HG03066 (cell line): ENCODE data around the gene RXYLT1.
"Not testable (repeated sequence)": the region's sequence is repeated elsewhere in the genome, so short reads cannot be mapped to it uniquely, and the experiment has no call there.

Experiments used
- ATAC-seq: cut with Tn5 transposase; IDR thresholded peaks from one replicate; pipeline ENCODE4 v1.9.1; 2021; ENCODE audit warnings: low read depth; ENCODE audit not compliant: unreplicated experiment

Gene RXYLT1, protein sequence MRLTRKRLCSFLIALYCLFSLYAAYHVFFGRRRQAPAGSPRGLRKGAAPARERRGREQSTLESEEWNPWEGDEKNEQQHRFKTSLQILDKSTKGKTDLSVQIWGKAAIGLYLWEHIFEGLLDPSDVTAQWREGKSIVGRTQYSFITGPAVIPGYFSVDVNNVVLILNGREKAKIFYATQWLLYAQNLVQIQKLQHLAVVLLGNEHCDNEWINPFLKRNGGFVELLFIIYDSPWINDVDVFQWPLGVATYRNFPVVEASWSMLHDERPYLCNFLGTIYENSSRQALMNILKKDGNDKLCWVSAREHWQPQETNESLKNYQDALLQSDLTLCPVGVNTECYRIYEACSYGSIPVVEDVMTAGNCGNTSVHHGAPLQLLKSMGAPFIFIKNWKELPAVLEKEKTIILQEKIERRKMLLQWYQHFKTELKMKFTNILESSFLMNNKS

DNA sequence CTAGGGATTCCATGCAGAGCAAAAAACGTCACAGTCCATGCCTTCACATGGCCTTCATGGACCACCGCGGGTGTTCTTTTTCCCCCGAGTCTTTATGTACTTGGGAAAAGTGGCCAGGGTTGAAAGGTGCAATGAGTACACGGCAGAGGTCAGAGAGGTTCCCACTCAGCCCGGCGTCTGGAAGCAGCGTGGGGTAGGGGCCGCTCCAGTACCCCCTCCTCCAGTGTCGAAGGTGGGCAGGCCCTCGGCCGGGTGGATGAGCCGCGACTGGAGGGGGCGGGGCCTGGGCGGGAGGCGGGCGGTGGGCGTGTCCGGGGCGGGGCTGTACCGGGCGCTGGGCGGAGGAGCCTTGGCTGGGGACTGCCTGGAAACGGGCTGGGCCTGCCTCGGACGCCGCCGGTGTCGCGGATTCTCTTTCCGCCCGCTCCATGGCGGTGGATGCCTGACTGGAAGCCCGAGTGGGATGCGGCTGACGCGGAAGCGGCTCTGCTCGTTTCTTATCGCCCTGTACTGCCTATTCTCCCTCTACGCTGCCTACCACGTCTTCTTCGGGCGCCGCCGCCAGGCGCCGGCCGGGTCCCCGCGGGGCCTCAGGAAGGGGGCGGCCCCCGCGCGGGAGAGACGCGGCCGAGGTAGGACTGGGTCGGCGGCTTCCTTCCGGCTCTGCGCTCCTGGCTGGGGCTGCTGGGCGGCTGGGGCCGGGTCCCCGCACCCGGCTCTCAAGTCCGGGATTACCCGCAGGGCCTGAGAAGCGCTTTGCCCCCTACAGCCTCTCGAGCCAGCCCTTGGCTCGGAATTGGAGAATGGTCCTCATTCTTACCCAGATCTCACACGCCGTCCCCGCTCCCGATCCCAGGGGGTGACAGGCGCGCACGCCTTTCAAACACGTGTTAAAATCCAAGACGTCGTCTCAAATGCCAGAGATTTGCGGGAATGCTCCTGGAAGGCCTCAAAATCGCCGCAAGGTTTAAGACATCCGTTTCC is at the start of gene RXYLT1:
RXYLT1 (plus strand) TSS at position 412 of the 984 bp plus-strand sequence; CDS start at position 464, 52 bp downstream.
- ATAC-seq, result peak; percentile 93

DNA sequence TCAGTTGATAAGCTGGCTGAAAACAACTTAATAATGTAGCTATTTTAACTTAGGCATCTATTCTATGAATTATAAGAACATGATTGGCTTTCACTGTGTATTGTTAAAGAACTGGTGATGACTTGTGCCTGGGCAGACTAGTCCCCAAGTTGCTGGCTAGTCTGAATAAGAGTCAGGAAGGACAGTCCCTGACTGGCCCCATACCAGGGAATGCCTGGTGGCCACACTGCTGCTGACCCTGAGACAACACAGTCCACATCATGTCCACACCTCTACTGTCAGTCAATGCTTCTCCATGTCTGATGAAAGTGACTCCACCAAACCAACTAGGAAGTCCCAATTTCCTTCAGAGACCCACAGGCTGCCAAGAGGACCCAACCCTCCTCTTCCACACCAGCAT is 46.9 kb upstream of the RXYLT1 start:
- ATAC-seq, result not testable (repeated sequence)

DNA sequence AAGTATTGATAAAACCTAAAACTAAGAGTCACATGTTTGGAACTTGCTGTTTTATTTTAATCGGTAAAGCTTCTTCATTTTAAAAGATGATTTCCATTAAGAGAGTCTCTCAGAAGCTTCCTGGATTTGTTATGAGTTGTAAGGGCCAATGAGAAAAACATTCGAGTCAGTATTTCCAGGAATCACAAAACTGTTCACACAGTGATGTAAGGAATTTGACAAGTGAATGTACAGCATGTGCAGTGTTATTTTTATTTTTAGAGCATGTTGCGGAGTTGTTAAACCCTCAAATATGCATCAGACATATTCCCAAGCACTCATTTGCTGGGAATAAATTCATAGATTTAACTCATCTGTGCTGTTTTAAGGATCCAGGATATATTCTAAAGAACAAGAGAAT is 46.1 kb upstream of the RXYLT1 start:
- not testable (repeated sequence) for ATAC-seq

DNA sequence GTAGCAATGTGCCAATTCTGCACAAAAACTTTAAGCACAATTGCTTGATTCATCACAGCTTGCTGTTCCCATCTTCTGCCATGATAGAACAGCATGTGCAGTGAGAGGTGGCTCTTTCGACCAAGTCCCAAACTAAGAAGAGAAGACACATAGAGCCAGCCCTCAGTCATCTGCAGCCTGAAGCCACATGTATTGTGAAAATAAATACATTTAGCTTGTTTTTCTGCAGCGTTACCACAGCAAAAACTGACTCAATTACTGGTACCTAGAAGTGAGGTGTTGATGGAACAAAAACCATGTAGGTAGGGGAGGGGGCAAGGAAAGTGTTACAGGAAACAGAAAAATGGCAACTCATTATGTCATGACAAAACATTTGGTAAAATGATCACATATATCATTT is 39.2 kb upstream of the RXYLT1 start:
- ATAC-seq, result not testable (repeated sequence)

DNA sequence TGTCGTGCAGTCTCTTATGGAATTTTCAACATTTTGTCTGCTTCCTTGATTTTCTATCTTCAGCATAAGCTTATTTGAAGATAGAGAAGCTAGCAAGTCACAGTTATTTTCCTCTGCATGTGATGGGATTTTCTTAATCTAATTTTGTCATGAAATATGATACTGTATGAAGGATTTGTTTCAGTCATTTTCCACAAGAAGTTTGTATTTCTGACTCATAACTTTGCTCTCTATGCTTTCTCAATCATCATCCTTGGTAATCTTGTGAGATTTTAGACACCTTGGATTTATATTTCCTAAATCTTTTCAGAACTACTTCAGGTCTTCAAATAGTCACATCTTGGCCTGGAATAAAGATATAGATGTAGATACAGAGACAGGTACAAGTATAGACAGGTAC is 38.3 kb upstream of the RXYLT1 start:
- not testable (repeated sequence) for ATAC-seq

DNA sequence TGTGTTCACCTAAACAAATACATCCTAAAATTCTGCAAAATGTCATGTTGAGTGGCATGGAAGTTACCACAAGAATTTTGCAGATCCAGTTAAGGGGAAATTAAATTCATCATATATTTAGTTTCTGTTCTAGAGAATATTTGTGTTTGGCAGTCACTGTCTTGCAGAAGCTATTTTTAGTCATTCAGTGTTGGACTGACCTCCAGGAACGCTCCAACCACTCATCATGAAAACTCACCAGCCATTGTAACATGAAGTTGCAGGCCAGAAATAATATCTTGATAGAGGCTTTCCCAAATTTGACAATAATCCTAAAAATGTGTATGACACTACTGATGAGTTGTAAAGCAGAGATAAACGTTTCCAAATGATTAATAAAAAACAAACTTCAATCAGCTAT is 35.6 kb upstream of the RXYLT1 start:
- not testable (repeated sequence) for ATAC-seq

DNA sequence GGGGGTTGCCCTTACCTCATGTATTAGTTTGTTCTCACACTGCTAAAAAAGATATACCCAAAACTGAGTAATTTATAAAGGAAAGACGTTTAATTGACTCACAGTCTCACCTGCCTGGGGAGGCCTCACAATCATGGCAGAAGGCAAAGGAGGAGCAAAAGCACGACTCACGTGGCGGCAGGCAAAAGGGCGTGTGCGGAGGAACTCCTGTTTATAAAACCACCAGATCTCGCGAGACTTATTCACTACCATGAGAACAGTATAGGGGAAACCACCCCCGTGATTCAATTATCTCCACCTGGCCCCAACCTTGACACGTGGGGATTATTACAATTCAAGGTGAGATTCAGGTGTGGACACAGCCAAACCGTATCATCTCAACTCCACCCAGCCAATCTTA is 33.2 kb upstream of the RXYLT1 start:
- not testable (repeated sequence) for ATAC-seq

DNA sequence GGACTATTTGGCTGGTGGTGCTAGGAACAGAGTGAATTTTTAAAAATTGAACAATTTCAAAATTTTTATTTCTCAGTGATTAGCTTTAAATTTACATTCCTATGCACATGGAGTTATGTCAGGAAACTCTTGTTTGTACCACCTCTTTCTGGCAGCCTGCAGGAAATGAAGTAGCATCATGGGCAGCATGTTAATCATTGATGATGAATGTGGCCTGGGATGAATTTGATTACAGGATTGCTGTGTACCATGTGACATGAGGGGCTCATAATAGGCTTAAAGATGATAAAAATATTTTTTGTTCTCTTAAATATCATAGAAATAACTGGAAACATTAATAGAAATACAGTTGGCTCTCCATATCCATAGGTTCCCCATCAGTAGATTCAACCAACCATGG is 32.6 kb upstream of the RXYLT1 start:
- not testable (repeated sequence) for ATAC-seq

DNA sequence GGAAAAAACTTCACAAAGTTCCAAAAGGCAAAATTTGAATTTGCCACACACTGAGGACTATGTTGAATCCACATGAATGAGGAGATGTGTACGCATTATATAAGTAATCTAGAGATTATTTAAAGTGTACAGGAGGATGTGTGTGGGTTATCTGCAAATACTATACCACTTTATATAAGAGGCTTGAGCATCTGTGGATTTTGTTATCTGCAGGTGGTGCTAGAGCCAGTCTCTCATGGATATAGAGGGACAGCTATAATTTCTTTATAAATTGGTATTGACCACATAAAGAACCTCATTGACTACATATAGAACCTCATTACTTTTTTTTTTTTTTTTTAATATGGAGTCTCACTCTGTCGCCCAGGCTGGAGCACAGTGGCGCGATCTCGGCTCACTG is 32.2 kb upstream of the RXYLT1 start:
- no peak for ATAC-seq

DNA sequence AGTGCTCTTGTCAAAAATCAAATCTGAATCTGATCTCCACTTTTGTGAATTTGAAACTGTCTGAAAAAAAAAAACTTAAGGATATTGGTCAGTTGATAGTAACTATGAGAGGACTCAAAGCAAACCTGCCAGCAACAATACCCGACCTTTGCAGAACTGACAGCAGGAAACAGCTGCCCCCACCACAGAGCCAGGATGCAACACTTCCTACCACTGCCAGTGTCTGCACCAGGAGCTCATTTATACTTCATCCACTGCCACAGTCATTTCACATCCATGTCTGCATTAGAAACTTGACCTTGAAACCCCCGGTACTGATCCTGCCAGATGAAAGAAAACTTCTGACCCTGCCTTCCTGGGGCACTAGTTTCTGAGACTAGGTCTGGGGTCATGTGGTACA is 27.4 kb upstream of the RXYLT1 start:
- no peak for ATAC-seq

DNA sequence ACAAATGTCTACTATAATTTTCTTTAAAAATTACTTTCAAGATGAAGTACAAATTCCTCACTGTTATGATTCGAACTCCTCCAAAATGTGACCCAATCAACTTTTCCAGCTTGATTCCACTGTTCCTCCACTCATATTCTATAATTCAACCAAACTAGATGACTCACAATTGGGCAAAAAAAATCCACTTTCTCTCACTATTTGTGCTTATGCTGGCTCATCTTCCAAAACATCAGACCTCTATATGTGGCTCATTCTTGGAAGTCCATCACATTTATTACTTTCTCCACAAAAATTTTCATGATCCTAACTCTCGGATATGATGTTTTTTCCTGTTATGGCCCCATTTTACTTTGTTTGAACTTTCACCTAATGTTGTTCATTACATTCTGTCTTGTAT is 26.9 kb upstream of the RXYLT1 start:
- no peak for ATAC-seq

DNA sequence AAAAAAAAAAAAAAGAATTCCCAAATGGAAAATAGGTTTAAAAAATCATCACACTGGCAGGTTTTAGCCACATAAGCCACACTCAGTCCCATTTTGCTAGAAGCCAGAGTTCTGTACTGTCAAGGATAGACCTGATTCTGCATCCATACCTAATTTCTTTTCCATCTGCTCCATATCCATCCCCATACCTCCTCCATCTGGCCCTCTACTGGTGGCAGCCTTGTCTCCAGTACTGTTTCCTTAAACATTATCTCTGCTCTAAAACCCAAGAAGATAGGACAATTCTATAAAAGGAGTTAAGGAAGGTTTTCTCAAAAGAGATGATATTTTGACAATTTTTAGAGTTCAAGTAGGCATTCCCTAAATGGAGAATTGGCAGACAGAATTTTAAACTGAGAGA is 26.0 kb upstream of the RXYLT1 start:
- ATAC-seq, result no peak

DNA sequence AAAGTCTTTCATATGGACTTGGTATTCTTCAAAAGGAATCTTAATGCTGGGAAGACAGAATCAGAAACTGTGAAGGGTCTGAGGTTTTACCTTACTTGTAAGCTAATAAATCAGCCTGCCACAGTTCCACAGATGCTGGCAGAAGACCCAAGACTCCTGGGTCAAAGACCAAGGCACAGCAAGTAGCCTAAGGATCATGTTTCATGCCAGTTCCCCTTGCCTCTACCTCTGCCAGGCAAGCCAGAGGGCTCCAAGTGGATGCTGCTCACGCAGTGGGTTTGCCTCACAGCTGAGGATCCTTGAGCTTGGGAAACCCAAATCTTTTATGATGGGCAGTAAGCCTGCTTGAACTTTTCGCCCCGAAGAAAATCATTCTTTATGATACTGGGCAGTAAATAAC is 15.2 kb upstream of the RXYLT1 start:
- ATAC-seq, result no peak

DNA sequence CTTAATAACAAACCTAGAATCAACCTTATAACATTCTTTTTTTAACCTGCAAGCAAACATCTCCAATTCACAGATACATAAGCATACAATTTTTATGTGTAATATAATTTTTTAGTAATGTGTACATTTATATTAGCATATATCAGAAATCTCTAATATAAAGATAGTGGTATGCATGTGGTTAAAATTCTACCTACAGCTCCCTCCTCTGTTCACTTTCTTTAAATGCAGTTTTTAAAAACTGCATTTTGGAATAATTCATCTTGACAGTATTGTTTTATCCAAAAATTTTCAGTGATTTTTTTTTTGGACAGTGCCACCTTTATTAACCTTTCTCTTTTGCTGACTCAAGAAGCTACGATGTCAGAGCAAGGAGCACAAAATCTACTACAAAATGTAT is 13.2 kb upstream of the RXYLT1 start:
- no peak for ATAC-seq

DNA sequence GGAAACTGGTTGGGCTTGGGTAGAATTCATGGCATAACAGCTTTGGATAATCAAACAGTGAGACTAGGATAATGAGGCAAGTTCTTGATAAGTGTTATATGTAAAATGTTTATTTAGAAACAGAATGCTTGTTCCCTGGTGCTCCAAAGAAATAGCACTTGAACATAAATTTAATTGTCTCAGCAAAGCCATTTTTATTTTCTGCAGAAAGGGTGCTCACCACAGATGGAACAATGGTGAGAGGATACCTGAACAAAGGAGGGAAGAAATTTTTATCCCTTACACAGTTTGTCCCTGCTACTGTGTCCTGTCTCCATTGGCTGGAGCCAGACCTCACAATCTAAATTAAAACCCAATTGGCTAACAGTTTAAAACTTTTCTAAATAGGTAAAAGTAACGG is 9.3 kb upstream of the RXYLT1 start:
- no peak for ATAC-seq

DNA sequence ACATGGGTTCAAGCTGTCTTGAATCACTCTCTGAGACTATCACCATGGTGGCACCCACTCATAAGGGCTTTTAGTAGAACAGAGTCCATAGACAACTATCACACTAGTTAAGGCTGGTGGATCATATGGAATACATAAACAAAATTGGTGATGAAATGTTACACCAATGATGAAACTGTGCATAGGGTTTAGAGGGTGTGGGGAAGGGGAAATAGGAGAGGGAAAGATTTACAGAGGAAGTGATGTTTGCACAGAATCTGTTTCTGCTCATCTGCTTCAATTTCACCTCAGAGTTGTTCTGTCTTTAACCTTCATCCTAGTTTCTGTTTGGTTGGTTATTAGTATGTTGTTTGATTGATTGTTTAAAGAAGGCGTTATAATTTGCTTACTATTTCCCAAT is 2.4 kb upstream of the RXYLT1 start:
- no peak for ATAC-seq

DNA sequence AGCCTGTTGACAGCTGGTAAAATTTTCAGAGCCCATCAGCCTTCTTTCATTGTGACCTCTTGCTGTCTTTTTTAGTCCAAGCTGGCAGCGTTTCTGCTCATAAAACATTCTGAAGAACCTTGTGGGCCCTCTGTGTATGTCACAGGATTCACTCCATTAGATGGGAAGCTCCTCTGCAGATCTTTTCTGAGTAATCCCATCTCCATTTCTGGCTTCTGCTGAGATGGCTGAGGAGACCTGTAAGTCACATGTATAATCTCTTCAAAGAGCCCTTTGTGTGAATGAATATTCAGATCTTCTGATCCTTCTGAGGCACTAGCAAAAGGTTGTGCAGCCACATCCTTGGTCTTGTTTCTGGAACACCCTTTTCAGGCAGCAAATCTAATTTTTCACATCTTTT is 2.8 kb downstream of the RXYLT1 start:
- ATAC-seq, result no peak

DNA sequence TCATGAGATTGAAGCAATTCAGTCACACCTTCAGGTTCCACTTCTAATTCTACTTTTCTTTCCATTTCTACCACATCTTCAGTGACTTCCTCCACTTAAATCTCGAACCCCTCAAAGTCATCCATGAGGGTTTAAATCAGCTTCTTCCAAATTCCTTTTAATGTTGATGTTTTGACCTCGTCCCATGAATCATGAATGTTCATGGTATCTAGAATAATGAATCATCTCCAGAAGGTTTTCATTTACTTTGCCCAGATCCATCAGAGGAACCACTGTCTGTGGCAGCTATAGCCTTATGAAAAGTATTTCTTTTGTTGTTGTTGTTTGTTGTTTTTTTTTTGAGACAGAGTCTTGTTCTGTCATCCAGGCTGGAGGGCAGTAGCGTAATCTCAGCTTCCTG is 7.6 kb downstream of the RXYLT1 start:
- ATAC-seq, result no peak

DNA sequence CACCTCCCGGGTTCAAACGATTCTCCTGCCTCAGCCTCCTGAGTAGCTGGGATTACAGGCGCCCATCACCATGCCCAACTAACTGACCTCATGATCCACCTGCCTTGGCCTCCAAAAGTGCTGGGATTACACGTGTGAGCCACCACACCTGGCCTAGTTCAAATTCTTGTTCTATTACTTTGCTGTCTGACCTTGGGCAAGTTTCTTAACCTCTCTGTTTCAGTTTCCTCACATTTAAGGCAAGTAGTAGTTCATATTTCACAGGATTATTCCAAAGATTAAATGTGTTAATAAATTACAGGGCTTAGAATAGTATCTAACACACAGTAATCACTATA is 10.9 kb downstream of the RXYLT1 start:
- ATAC-seq, result no peak

DNA sequence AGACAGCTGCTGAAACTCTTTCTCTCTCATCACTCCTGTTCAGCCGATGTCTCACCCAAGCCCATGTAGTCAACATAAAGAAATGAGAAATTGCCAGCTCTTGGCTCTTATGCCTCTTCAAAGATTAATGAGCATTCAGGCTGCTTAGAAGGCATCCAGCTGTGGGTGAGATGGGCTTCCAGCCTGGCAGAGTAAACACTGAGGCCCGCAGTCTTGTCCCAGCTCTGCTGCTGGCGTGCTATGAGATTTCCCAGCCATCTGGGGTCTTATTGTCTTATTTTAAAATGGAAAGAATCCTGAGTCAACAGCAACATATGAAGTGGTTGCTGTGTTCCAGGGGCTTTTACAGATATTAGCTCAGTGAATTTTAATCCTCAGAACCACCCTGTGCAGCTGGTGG is 12.6 kb downstream of the RXYLT1 start:
- ATAC-seq, result no peak

DNA sequence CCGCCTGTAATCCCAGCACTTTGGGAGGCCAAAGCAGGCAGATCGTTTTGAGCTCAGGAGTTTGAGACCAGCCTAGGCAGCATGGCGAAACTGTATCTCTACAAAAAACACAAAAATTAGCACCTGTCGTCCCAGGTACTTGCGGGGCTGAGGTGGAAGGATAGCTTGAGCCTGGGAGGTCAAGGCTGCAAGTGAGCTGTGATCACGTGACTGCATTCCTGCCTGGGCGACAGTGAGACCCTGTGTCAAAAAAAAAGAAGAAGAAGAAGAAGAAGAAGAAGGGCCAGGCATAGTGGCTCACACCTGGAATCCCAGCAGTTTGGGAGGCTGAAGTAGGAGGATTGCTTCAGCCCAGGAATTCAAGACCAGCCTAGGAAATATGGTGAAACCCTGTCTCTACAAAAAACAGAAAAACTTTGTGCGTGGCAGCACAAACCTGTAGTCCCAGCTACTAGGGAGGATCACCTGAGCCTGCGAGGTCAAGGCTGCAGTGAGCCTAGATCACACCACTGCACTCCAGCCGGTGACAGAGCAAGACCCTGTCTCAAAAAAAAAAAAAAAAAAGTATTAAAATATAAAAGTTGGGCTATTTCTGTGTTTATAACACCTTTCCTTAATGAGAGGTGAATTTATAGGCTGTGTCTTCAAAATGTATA is 15.5 kb downstream of the RXYLT1 start:
- no peak for ATAC-seq
